NCI-H1694 (cell line): ENCODE data around the gene PCSK9.
"Not testable (repeated sequence)": the region's sequence is repeated elsewhere in the genome, so short reads cannot be mapped to it uniquely, and the experiment has no call there.

Source experiments
- DNase-seq: peaks from one replicate; lab custom pipeline; 2025; lab: John Stamatoyannopoulos, UW

PCSK9 gene

GRCh38 chr1:55078470-55078869 lies 39.1 kb downstream of the PCSK9 start:
- peak; percentile 78 for DNase-seq

DNA sequence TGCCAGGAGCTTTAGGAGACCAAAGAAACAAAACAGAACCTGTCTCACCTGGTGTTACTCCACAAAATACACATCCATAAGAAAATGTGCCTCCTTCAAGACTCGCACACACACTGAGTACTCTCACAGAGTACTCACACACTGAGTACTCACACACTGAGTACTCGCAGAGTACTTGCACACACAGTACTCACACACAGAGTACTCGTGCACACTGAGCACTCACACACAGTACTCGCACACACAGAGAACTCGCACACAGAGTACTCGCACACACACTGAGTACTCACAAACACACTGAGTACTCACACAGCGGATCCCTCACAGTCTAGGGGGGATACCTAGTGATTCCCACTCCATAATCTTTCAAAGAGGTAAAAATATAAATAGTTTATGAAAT lies 40.3 kb downstream of the PCSK9 start:
- no peak for DNase-seq

GRCh38 chr1:55081188-55081904 lies 42.0 kb downstream of the PCSK9 start:
- no peak for DNase-seq

GRCh38 chr1:55081905-55082296 lies 42.6 kb downstream of the PCSK9 start:
- no peak for DNase-seq

- no peak for DNase-seq
Observed at GRCh38 chr1:55084257-55084656, 44.9 kb downstream of the PCSK9 start.

DNA sequence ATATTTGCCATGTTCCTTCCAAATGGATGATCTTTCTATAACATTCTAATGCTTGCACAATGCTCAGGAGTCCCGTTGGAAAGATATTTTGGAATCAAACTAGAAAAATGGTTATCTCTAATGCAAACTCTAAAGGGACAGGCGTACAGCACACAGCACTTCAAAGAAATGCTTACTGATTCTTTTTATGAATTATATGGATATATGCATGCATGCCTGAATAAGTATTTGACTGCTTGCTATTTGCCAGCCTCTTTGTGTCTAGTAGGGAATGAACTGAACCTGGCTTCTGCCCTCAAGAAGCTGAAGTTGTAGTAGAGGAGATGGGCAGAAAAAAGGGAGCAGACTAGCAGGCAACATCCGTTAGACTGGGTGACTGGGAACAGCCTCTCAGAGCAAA lies 48.1 kb downstream of the PCSK9 start:
- DNase-seq, result no peak

DNA sequence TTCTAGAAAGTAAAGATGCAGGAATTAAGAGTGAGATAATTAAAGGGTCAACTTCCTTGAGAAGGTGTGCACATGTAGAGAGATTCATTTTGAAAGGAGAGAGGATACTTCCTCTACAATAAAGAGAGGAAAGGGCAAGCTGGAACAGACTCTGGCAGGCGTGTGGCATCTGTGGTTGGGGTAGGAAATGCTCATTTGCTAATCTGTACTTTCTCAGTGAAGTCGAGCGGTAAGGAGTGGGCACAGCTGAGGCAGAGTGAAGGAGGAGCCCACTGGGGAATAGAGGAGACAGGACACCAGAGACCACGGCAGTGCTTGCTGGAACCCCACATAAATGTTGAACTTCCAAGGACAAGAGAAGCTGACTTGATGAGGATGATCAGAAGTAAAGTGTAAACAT lies 49.1 kb downstream of the PCSK9 start:
- DNase-seq, result no peak

DNA sequence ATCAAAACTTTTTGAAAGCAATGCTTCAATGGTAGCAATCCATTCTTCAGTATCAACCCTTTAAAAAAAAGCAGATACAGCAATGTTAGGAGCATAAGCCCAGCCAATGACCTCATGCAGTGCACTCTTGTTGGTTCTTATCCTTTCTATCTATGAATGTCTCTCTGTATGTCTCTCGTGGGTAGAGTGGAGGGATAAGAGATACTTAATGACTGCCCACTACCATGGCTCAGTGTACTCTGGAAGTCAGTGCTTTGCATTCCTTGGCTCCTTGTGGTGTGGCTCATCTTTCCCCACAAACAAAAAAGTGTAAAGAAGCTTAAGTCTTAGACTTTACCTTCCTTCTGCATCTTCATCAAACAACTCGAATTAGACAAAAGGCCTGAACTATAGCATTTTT lies 50.3 kb downstream of the PCSK9 start:
- DNase-seq, result no peak

DNA sequence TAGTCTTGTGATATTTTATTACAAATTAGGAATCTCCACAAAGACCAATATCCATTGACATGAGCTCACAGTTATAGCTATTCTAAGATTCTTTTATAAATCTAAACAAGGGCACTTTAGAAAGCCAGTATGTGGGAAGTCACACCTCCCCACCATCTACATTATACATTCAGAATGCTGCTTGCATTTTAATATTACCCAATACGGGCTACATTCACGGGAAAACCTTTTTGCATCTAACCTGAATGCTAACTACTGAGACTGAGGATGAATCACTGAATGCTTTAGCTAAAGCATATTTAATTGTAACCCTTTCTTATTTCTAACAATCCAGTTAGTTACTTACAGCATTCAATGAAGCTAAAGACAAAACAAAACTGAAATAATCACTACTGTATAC lies 53.1 kb downstream of the PCSK9 start:
- DNase-seq, result no peak

- no peak for DNase-seq
Observed at GRCh38 chr1:55095095-55095494, 55.7 kb downstream of the PCSK9 start.

- DNase-seq, result no peak
Observed at GRCh38 chr1:55103891-55104290, 64.5 kb downstream of the PCSK9 start.

DNA sequence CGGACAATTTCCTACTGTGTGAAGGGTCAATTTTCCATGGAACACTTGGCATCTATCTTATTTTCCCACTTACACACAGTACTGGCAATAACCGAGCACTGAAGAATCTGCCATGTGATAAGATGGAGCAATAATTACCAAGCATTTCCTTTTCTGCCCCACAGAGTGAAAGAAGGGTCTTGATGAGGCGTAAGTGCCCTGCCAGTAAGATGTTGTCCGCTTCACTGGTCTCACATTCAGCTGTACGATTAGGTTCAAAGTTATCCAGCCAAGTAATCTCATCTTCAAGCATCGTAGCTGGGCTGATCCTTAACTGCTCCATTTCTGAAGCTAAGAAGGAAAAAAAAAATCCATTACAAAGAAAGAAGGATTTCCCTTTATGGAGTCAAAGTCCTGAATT lies 67.8 kb downstream of the PCSK9 start:
- no peak for DNase-seq

DNA sequence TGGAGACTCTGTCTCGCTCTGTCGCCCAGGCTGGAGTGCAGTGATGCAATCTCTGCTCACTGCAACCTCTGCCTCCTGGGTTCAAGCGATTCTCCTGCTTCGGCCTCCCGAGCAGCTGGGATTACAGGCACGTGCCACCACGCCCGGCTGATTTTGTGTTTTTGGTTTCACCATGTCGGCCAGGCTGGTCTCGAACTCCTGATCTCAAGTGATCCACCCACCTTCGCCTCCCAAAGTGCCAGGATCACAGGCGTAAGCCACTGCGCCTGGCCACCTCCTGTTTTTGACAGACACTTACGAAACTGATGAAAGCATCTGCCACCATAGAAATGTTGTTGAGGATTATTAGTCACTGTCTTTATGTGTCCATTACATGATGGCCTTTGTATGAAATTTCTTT lies 69.7 kb downstream of the PCSK9 start:
- not testable (repeated sequence) for DNase-seq
